ENCODE results near the gene LBR. TPM values are rescaled to one million over a fixed set of nuclear protein-coding genes. Genes with fewer than 3 reads are reported as not detected.

Gene LBR
- total RNA-seq, 1 donor from 2014 or later = 56.4 TPM

DNA sequence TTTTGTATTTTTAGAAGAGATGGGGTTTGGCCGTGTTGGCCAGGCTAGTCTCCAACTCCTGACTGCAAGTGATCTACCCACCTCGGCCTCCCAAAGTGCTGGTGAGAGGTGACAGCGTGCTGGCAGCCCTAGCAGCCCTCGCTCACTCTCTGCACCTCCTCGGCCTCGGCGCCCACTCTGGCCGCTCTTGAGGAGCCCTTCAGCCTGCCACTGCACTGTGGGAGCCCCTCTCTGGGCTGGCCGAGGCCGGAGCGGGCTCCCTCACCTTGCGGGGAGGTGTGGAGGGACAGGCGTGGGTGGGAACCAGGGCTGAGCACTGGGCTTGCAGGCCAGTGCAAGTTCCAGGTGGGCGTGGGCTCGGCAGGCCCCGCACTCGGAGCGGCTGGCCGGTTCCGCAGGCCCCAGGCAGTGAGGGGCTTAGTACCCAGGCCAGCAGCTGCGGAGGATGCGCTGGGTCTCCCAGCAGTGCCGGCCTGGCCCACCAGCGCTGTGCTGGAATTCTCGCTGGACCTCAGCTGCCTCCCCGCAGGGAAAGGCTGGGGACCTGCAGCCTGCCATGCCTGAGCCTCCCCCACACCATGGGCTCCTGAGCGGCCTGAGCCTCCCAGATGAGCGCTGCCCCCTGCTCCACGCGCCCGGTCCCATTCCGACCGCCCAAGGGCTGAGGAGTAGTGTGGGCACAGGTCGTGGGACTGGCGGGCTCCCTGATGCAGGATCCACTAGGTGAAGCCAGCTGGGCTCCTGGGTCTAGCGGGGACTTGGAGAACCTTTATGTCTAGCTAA lies 3.4 kb upstream of the LBR start:
- no peak overlapping the region for H3K27ac ChIP-seq
- ATAC-seq = no peak
- no peaks in the 10 kb centered on the region for H3K36me3 ChIP-seq
- no peaks in the 10 kb centered on the region for H3K9me3 ChIP-seq
- no peak for DNase-seq
- no peaks in the 10 kb centered on the region for H3K27me3 ChIP-seq (ENCODE audit: low read depth)
- no peak overlapping the region for H3K4me3 ChIP-seq
- intact Hi-C loops (cut with DNase I) = no loop called here
- TF ChIP-seq, protein P1, sequence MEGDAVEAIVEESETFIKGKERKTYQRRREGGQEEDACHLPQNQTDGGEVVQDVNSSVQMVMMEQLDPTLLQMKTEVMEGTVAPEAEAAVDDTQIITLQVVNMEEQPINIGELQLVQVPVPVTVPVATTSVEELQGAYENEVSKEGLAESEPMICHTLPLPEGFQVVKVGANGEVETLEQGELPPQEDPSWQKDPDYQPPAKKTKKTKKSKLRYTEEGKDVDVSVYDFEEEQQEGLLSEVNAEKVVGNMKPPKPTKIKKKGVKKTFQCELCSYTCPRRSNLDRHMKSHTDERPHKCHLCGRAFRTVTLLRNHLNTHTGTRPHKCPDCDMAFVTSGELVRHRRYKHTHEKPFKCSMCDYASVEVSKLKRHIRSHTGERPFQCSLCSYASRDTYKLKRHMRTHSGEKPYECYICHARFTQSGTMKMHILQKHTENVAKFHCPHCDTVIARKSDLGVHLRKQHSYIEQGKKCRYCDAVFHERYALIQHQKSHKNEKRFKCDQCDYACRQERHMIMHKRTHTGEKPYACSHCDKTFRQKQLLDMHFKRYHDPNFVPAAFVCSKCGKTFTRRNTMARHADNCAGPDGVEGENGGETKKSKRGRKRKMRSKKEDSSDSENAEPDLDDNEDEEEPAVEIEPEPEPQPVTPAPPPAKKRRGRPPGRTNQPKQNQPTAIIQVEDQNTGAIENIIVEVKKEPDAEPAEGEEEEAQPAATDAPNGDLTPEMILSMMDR (IDR thresholded peaks at IDR 0.05) = no peak
- H3K4me1 ChIP-seq = peaks cover 16% of the 10 kb centered on the region

GRCh38 chr1:225430301-225430700 lies 2.5 kb upstream of the LBR start:
- Histone ChIP-seq H3K4me1 (peaks cover 26% of the 10 kb centered on the region), H3K4me3 (no peak overlapping the region), H3K36me3 (no peaks in the 10 kb centered on the region), H3K27ac (no peak overlapping the region), H3K9me3 (no peaks in the 10 kb centered on the region), H3K27me3 (ENCODE audit: low read depth) (no peaks in the 10 kb centered on the region)
- intact Hi-C loops (cut with DNase I) = no loop called here
- ATAC-seq (no peak), DNase-seq (no peak)
- TF ChIP-seq, protein P1 (IDR thresholded peaks at IDR 0.05) = no peak

DNA sequence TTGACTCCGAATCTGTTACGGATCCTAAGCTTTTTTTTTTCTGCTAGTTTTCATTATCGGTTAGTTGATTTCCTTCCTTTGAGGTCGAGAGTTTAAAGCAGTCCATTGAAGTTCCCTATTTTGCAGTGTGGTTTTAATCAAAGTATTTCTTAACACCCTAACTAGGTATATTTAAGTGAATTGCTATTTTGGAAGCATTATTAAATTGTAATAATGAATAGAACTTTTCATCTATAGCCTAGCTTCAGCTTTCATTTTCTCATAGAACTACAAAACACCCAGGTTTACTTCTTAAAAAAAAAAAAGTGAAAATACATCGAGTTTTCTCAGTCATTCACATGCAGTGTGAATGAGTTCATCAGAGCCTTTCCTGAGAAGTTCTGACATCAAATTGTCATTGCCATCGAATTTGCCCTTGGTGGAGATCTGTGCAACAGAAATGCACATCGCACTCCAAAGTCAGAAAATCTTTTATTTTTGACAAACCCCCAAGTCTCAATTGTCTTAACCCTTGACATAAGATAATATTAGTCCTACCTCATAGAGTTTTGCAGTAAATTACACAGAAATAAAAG lies 1.1 kb upstream of the LBR start:
- peak overlapping the region; percentile 93 for H3K4me3 ChIP-seq
- intact Hi-C loops (cut with DNase I) = no loop called here
- TF ChIP-seq, protein P1 (IDR thresholded peaks at IDR 0.05) = no peak
- ATAC-seq (no peak), DNase-seq (no peak)
- H3K4me1 ChIP-seq = peaks cover 39% of the 10 kb centered on the region
- H3K27ac ChIP-seq = peak overlapping the region; percentile 92
- no peaks in the 10 kb centered on the region for H3K27me3 ChIP-seq (ENCODE audit: low read depth)
- no peaks in the 10 kb centered on the region for H3K36me3 ChIP-seq
- H3K9me3 ChIP-seq = no peaks in the 10 kb centered on the region

- no peaks in the 10 kb centered on the region for H3K9me3 ChIP-seq
- no peaks in the 10 kb centered on the region for H3K36me3 ChIP-seq
- peak overlapping the region; percentile 93 for H3K4me3 ChIP-seq
- H3K27me3 ChIP-seq (ENCODE audit: low read depth) = no peaks in the 10 kb centered on the region
- DNase-seq (peak; percentile 94), ATAC-seq (peak; percentile 97 to 98)
- intact Hi-C loops (cut with DNase I) = no loop called here
- peak overlapping the region; percentile 92 for H3K27ac ChIP-seq
- TF ChIP-seq, protein P1 (IDR thresholded peaks at IDR 0.05) = no peak
- peaks cover 40% of the 10 kb centered on the region for H3K4me1 ChIP-seq
Measured at GRCh38 chr1:225428068-225428880, 436 bp upstream of the LBR start.

DNA sequence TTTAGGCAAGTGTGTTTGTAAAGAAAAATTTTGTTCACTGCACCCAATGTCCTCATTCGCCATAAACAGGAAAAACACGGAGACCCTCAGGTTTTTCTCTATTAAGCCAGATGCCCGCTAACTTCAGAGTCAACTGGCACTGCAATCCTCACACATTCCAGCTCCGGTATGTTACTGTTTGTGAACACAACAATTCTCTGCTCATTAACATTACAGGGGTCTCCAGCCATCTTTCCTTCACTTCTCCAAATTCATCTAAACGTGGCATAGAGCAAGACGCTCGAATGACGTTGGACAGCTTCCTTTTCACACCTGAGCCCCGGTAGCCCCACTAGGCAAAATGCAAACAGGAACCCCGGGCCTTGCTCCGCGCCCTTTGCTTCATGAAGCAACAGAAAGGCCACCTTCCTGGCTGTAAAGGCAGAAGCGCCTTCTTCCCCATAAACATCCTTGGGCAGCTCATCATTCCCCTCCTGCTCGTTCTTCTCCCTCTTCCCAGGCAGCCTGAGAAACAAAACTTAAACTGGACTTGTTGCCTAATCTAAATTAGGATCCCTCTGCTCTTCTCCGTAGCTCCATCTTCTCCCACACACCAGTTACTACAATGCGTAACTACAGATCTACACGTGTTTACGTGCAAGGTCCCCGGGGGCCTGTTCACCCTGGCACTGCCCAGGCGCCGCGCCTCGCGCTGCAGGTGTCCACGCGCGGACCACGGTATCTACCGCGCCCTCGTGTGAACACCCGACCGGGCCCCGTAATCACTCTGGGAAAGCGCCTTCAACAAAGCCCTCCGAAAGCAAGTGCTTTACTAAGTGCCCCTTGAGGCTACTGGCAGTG lies 1.2 kb downstream of the LBR start:
- peak overlapping the region; percentile 93 for H3K4me3 ChIP-seq
- H3K27me3 ChIP-seq (ENCODE audit: low read depth) = no peaks in the 10 kb centered on the region
- peaks cover 6% of the 10 kb centered on the region for H3K36me3 ChIP-seq
- ATAC-seq (peak; percentile 34 to 49), DNase-seq (peak; percentile 67)
- peaks cover 52% of the 10 kb centered on the region for H3K4me1 ChIP-seq
- H3K27ac ChIP-seq = peak overlapping the region; percentile 92
- H3K9me3 ChIP-seq = no peaks in the 10 kb centered on the region
- TF ChIP-seq, protein P1 (IDR thresholded peaks at IDR 0.05) = no peak
- intact Hi-C loops (cut with DNase I) = no loop called here

Data from lower lobe of right lung (tissue), 2 donors.